Uterus (tissue), 4 donors: ENCODE data around the gene ENHO. TPM values are rescaled to one million over a fixed set of nuclear protein-coding genes. Genes with fewer than 3 reads are reported as not detected.

Experiments
- DNase-seq, 2 donors: peaks; one replicate each; pipeline ENCODE4 v3.0.0-alpha.2; 2019 to 2020
- H3K27ac ChIP-seq, 2 donors: fragments of 200-600 bp; sonication (generic); 1 replicate in 1 of 2; 2 replicates in 1 of 2; pipeline ENCODE4 v1.5.1; 2016 to 2018
- H3K27me3 ChIP-seq, 2 donors: fragments of 200-600 bp; sonication (generic); one replicate each; pipeline ENCODE4 v1.5.1; 2018 to 2019; ENCODE audit warnings: control low read depth in 1 of 2
- H3K36me3 ChIP-seq, 2 donors: fragments of 200-600 bp; sonication (generic); one replicate each; pipeline ENCODE4 v1.5.1; 2019; ENCODE audit warnings: control low read depth in 1 of 2
- H3K4me1 ChIP-seq, 2 donors: fragments of 200-600 bp; sonication (generic); one replicate each; pipeline ENCODE4 v1.5.1; 2018 to 2019; ENCODE audit warnings: control low read depth in 1 of 2
- H3K4me3 ChIP-seq, 2 donors: fragments of 200-600 bp; sonication (generic); 1 replicate in 1 of 2; 2 replicates in 1 of 2; pipeline ENCODE4 v1.5.1; 2018 to 2019; ENCODE audit warnings: mild to moderate bottlenecking in 1 of 2
- H3K9me3 ChIP-seq, 2 donors: fragments of 200-600 bp; sonication (generic); one replicate each; pipeline ENCODE4 v1.5.1; 2019; ENCODE audit warnings: control low read depth in 1 of 2
- CTCF ChIP-seq, 4 experiments: fragments of 200-600 bp in 2 of 4; fragments of 450-650 bp in 2 of 4; sonication (generic) in 2 of 4; IDR thresholded peaks; one replicate each; pipeline ENCODE4 v1.5.1; 2016 to 2019; ENCODE audit warnings: antibody characterized with exemption in 4 of 4, mild to moderate bottlenecking in 2 of 4, moderate library complexity in 1 of 4
- POLR2A ChIP-seq, 2 donors: fragments of 450-650 bp; IDR thresholded peaks; one replicate each; pipeline ENCODE4 v1.6.1; 2016; ENCODE audit warnings: antibody characterized with exemption in 2 of 2, mild to moderate bottlenecking in 1 of 2, moderate library complexity in 1 of 2
- intact Hi-C: fragments of 100-400 bp; cut with DNase I; formaldehyde crosslinking; loops from one replicate; pipeline ENCODE4 v1.15.1; 2023; ENCODE audit warnings: low total_unique reads
- total RNA-seq, 4 donors: library from RNA; depleted of rRNA in 3 of 4; stranded (reverse); fragments of >200 nt in 3 of 4; gene quantifications; one replicate each; pipeline versions ENCODE4 v1.1.0 to v1.2.4, GENCODE V29; 2014 to 2023
- donor health status: DM: yes; HTN: yes; CAD: no.

ENHO gene
- total RNA-seq, 4 donors from 2014 or later, result 2.2 TPM; not detected in 3

GRCh38 chr9:34568774-34569173 is 46.0 kb upstream of the ENHO start:
- Histone ChIP-seq H3K36me3 (no peaks in the 10 kb centered on the region), H3K4me1 (no peaks in the 10 kb centered on the region), H3K27ac (no peak overlapping the region), H3K4me3 (no peak overlapping the region), H3K9me3 (no peaks in the 10 kb centered on the region), H3K27me3 (no peaks in the 10 kb centered on the region)
- no peak for DNase-seq
- intact Hi-C loops, result no loop called here
- TF ChIP-seq CTCF (IDR thresholded peaks at IDR 0.05) (no peak), POLR2A (IDR thresholded peaks at IDR 0.05) (no peak)

- H3K36me3 ChIP-seq, result no peaks in the 10 kb centered on the region
- H3K27ac ChIP-seq, result no peak overlapping the region
- no peak for DNase-seq
- TF ChIP-seq CTCF (IDR thresholded peaks at IDR 0.05) (no peak), POLR2A (IDR thresholded peaks at IDR 0.05) (no peak)
- no peaks in the 10 kb centered on the region for H3K9me3 ChIP-seq
- no peaks in the 10 kb centered on the region for H3K27me3 ChIP-seq
- intact Hi-C loops, result no loop called here
- no peaks in the 10 kb centered on the region for H3K4me1 ChIP-seq
- H3K4me3 ChIP-seq, result no peak overlapping the region
These were observed 45.3 kb upstream of the ENHO start for GRCh38 chr9:34568133-34568532.

- Histone ChIP-seq H3K4me1 (no peaks in the 10 kb centered on the region), H3K27ac (no peak overlapping the region), H3K9me3 (no peaks in the 10 kb centered on the region), H3K36me3 (no peaks in the 10 kb centered on the region), H3K27me3 (no peaks in the 10 kb centered on the region), H3K4me3 (no peak overlapping the region)
- DNase-seq, result no peak
- intact Hi-C loops, result no loop called here
- TF ChIP-seq POLR2A (IDR thresholded peaks at IDR 0.05) (no peak), CTCF (IDR thresholded peaks at IDR 0.05) (no peak)
These were observed 44.2 kb upstream of the ENHO start for GRCh38 chr9:34566972-34567371.

- TF ChIP-seq CTCF (IDR thresholded peaks at IDR 0.05), result no peak
- no peak for TF ChIP-seq POLR2A (IDR thresholded peaks at IDR 0.05)
- Histone ChIP-seq H3K4me1 (no peaks in the 10 kb centered on the region), H3K27me3 (no peaks in the 10 kb centered on the region), H3K36me3 (no peaks in the 10 kb centered on the region), H3K9me3 (no peaks in the 10 kb centered on the region), H3K4me3 (no peak overlapping the region), H3K27ac (no peak overlapping the region)
- intact Hi-C loops, result no loop called here
- DNase-seq, result no peak
These were observed 43.5 kb upstream of the ENHO start for GRCh38 chr9:34566322-34566721.

- no peak overlapping the region for H3K27ac ChIP-seq
- H3K9me3 ChIP-seq, result no peaks in the 10 kb centered on the region
- no peak for DNase-seq
- H3K36me3 ChIP-seq, result no peaks in the 10 kb centered on the region
- H3K4me3 ChIP-seq, result no peak overlapping the region
- H3K4me1 ChIP-seq, result no peaks in the 10 kb centered on the region
- no peaks in the 10 kb centered on the region for H3K27me3 ChIP-seq
- no peak for TF ChIP-seq POLR2A (IDR thresholded peaks at IDR 0.05)
- TF ChIP-seq CTCF (IDR thresholded peaks at IDR 0.05), result no peak
- intact Hi-C loops, result no loop called here
These were observed 43.1 kb upstream of the ENHO start for GRCh38 chr9:34565856-34566255.
